K562 (cell line): ENCODE data around the gene DIAPH3. TPM values are rescaled to one million over a fixed set of nuclear protein-coding genes. Genes with fewer than 3 reads are reported as not detected.

ENCODE experiments used
- ATAC-seq: fragments of 200-7000 bp; cut with Tn5 transposase; 3 replicates; pipeline ENCODE4 v1.9.1; 2020; ENCODE audit warnings: moderate library complexity
- BruUV-seq: library from RNA; stranded (reverse); fragments of 400-500 nt; replicated peaks from 2 replicates; lab custom pipeline; 2021; lab: Mats Ljungman, UMichigan
- CTCF ChIA-PET: fragments of 300-600 bp; formaldehyde crosslinking; extraction: SDS; loops from one replicate; lab custom pipeline; 2021; ENCODE audit warnings: low intra/inter-chr PET ratio; lab: Yijun Ruan, JAX
- POLR2A ChIA-PET: fragments of 300-600, 350-650 bp; sonication (Branson Sonifier 250); formaldehyde crosslinking; extraction: SDS; loops from one replicate; lab custom pipeline; 2021; ENCODE audit warnings: antibody characterized with exemption, inconsistent platforms; lab: Yijun Ruan, JAX
- DNase-seq, 4 experiments: peaks; one replicate each; pipeline versions ENCODE4 v3.0.0 to v3.0.0-alpha.2; 2011 to 2018; ENCODE audit warnings: low spot score in 3 of 4, mixed read lengths in 3 of 4; ENCODE audit errors: extremely low read depth in 1 of 4
- FAIRE-seq: peaks from 2 replicates; lab custom pipeline; 2011; peaks lifted over from hg19 to GRCh38; lab: Jason Lieb, UNC
- H2AFZ ChIP-seq: 2 replicates; pipeline ENCODE4 v1.6.0; 2011; ENCODE audit warnings: low read depth, low read length, control low read depth, inconsistent platforms
- H3K27ac ChIP-seq: fragments of 200-600 bp; 3 replicates; pipeline ENCODE4 v1.8.0; 2011; ENCODE audit warnings: low read depth, mild to moderate bottlenecking, control low read depth, inconsistent platforms, low read length, moderate library complexity, mixed read lengths; ENCODE audit errors: extremely low read depth
- H3K27me3 ChIP-seq, 2 experiments: fragments of 300-600 bp in 1 of 2; 2 replicates in 1 of 2; 3 replicates in 1 of 2; pipeline versions ENCODE4 v1.6.0 to v1.8.0; 2011; ENCODE audit warnings: inconsistent platforms in 2 of 2, low read length in 2 of 2, mild to moderate bottlenecking in 1 of 2, mixed read lengths in 1 of 2, moderate library complexity in 1 of 2; ENCODE audit not compliant: control insufficient read depth in 2 of 2, insufficient read depth in 2 of 2
- H3K36me3 ChIP-seq: fragments of 300-600 bp; 3 replicates; pipeline ENCODE4 v1.8.0; 2011; ENCODE audit warnings: mild to moderate bottlenecking, low read length, inconsistent platforms; ENCODE audit not compliant: control insufficient read depth, insufficient read depth
- H3K4me1 ChIP-seq, 2 experiments: fragments of 200-600 bp in 1 of 2; replicated peaks in 1 of 2; 2 replicates in 1 of 2; 3 replicates in 1 of 2; pipeline versions ENCODE4 v1.5.1 to v1.8.0; 2011; ENCODE audit warnings: inconsistent platforms in 2 of 2, low read length in 2 of 2, mild to moderate bottlenecking in 1 of 2, mixed read lengths in 1 of 2, moderate library complexity in 1 of 2; ENCODE audit not compliant: control insufficient read depth in 2 of 2, insufficient read depth in 2 of 2
- H3K4me2 ChIP-seq: 2 replicates; pipeline ENCODE4 v1.6.1; 2011; ENCODE audit warnings: low read length, control low read depth, inconsistent platforms, mixed read lengths; ENCODE audit not compliant: insufficient read depth
- H3K4me3 ChIP-seq: fragments of 200-600 bp; sonication (generic), shearing (Covaris generic); 2 replicates; pipeline ENCODE4 v1.5.1; 2016; ENCODE audit warnings: control low read depth, inconsistent platforms
- H3K79me2 ChIP-seq: fragments of 200-600 bp; 3 replicates; pipeline ENCODE4 v1.8.0; 2011; ENCODE audit warnings: low read length, inconsistent platforms; ENCODE audit not compliant: control insufficient read depth, insufficient read depth
- H3K9ac ChIP-seq, 2 experiments: 2 replicates each; pipeline versions ENCODE4 v1.6.0 to v1.6.1; 2011; ENCODE audit warnings: low read depth in 2 of 2, low read length in 2 of 2, control low read depth in 1 of 2, inconsistent platforms in 1 of 2, mild to moderate bottlenecking in 1 of 2, mixed read lengths in 1 of 2; ENCODE audit not compliant: insufficient read depth in 1 of 2
- H3K9me1 ChIP-seq: one replicate; pipeline ENCODE4 v1.6.0; 2011; ENCODE audit warnings: inconsistent platforms, mild to moderate bottlenecking, low read length, moderate library complexity; ENCODE audit not compliant: control insufficient read depth, insufficient read depth
- H3K9me3 ChIP-seq: replicated peaks from 2 replicates; pipeline ENCODE4 v1.5.1; 2011; ENCODE audit warnings: low read depth, low read length, inconsistent platforms; ENCODE audit not compliant: control insufficient read depth, insufficient read depth
- H4K20me1 ChIP-seq: replicated peaks from 2 replicates; pipeline ENCODE4 v1.6.1; 2011; ENCODE audit warnings: low read length, inconsistent platforms, mixed read lengths; ENCODE audit not compliant: control insufficient read depth, insufficient read depth
- PREB ChIP-seq: sonication (generic); formaldehyde crosslinking; IDR thresholded peaks from 2 replicates; pipeline ENCODE4 v1.8.1; 2023; ENCODE audit warnings: mild to moderate bottlenecking, missing genetic modification reagents
- SMARCA4 ChIP-seq: fragments of 450-650 bp; IDR thresholded peaks from 2 replicates; pipeline ENCODE4 v1.6.1; 2016
- TOE1 ChIP-seq, 2 experiments: fragments of 450-650 bp in 1 of 2; sonication (generic) in 1 of 2; formaldehyde crosslinking in 1 of 2; IDR thresholded peaks; 2 replicates each; pipeline versions ENCODE4 v1.7.1 to v1.8.0; 2016 to 2022; ENCODE audit warnings: borderline replicate concordance in 2 of 2, mild to moderate bottlenecking in 2 of 2, antibody characterized with exemption in 1 of 2, inconsistent platforms in 1 of 2, low read depth in 1 of 2, missing genetic modification reagents in 1 of 2, moderate library complexity in 1 of 2
- WGBS: fragments of 100-300 bp; shearing (Covaris generic); methylation state at CpG from one replicate; pipeline ENCODE4 v1.1.6; 2016; ENCODE audit warnings: low coverage, mixed read lengths; ENCODE audit not compliant: insufficient coverage; ENCODE audit errors: missing lambda C conversion rate; 5-methylcytosine and 5-hydroxymethylcytosine counted together
- in situ Hi-C: fragments of 300-500 bp; cut with MboI; formaldehyde crosslinking; loops from 4 replicates; pipeline ENCODE4 v1.15.0; 2018; ENCODE audit warnings: inconsistent platforms, mixed read lengths
- intact Hi-C: fragments of 100-400 bp; cut with micrococcal nuclease; formaldehyde crosslinking; loops from 2 replicates; pipeline ENCODE4 v1.14.2; 2022
- polyA plus RNA-seq, 8 experiments: library from polyadenylated mRNA; depleted of rRNA in 4 of 8; stranded (reverse) in 5 of 8; unstranded in 3 of 8; fragments of >200 nt; fragmentation: Nextera tagmentation in 2 of 8; fragmentation: Illumina TruSeq in 1 of 8; extraction: Ambion mirVana in 2 of 8; extraction: Trizol in 1 of 8; gene quantifications; 2 replicates each; pipeline versions ENCODE4 v1.2.1 to v1.2.3, GENCODE V29; 2011 to 2014; ENCODE audit warnings: inconsistent platforms in 1 of 8, missing spikeins in 1 of 8
- total RNA-seq, 7 experiments: library from RNA; depleted of rRNA in 6 of 7; stranded (reverse); fragments of >200 nt in 6 of 7; fragmentation: Illumina TruSeq in 2 of 7; extraction: Trizol in 2 of 7; gene quantifications; 2 replicates each; pipeline versions ENCODE4 v1.2.1 to v1.2.3, GENCODE V29; 2011 to 2021; ENCODE audit warnings: low replicate concordance in 1 of 7

The DIAPH3 gene
- total and polyA plus RNA-seq, 9 of the 15 experiments (the other 6 are each of a cell fraction or from before 2014, with no cell fraction given), result 9.0 to 18.7 (median 14.7) TPM

DNA sequence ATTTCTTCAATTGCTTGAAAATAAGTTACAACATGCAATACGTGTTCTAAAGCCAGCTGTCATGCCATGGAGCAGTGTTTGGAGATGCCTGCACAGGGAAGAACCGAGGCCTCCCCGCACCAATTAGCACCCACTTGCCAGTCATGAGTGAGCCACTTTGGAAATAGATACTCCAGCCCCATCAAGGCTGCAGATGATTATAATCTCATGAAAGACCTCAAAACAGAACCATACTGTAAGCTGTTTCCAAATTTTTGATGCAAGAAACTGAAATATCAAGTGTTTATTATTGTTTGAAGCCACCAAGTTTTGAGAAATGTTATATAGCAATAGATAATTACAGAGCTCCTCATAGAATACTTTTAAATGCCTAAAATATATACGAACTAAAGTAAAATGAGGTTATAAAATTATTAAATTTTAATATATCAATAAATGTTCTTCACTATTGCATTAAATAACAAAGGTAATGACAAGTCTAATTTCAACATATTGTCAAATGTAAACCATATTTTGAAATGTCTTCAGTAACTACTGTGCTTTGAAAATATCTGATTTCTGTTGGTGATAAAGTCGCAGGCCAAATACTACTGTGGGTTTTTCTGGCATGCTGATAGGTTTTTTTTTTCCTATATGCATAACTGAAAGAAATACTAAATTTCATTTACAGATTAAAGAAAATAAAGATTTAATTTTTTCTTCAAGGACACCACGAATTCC is 43.0 kb downstream of the DIAPH3 start:
- no peaks in the 10 kb centered on the region for H4K20me1 ChIP-seq
- POLR2A ChIA-PET, result interaction anchor here (0.7 kb wide), 1 partner anchor 11 kb away, joined by 3 read pairs; no protein-coding TSS in a partner anchor
- no peak overlapping the region for H2AFZ ChIP-seq
- DNase-seq, result no peak
- no peak overlapping the region for H3K4me2 ChIP-seq
- in situ Hi-C loops (no loop called here), intact Hi-C loops (no loop called here)
- 81% methylated on average over 6 of the region's 6 CpGs for WGBS
- no peaks in the 10 kb centered on the region for H3K36me3 ChIP-seq
- no peak for TF ChIP-seq PREB
- no peak for TF ChIP-seq SMARCA4
- no peak for TF ChIP-seq TOE1 (IDR thresholded peaks at IDR 0.05; ENCODE audit: borderline replicate concordance)
- no peak for TF ChIP-seq TOE1 (CRISPR knock-in tag; IDR thresholded peaks at IDR 0.05; ENCODE audit: borderline replicate concordance, low read depth)
- H3K9me3 ChIP-seq, result no peaks in the 10 kb centered on the region
- no peak for FAIRE-seq
- CTCF ChIA-PET, result no interaction called here
- no peaks in the 10 kb centered on the region for H3K9me1 ChIP-seq
- no peaks in the 10 kb centered on the region for H3K4me1 ChIP-seq
- H3K79me2 ChIP-seq, result no peaks in the 10 kb centered on the region; the same call in 2 of the 3 replicates
- no TSS peak for BruUV-seq
- H3K4me3 ChIP-seq, result no peak overlapping the region
- H3K9ac ChIP-seq, result no peak overlapping the region
- H3K27me3 ChIP-seq, result no peaks in the 10 kb centered on the region
- no peak overlapping the region for H3K27ac ChIP-seq
- no peak for ATAC-seq
